Measurements from ENCODE around the gene CBLC. TPM values are rescaled to one million over a fixed set of nuclear protein-coding genes. Genes with fewer than 3 reads are reported as not detected.
"Not testable (repeated sequence)": the region's sequence is repeated elsewhere in the genome, so short reads cannot be mapped to it uniquely, and the experiment has no call there.

CBLC gene
- total RNA-seq, 1 donor from 2014 or later, result 42.2 TPM

DNA sequence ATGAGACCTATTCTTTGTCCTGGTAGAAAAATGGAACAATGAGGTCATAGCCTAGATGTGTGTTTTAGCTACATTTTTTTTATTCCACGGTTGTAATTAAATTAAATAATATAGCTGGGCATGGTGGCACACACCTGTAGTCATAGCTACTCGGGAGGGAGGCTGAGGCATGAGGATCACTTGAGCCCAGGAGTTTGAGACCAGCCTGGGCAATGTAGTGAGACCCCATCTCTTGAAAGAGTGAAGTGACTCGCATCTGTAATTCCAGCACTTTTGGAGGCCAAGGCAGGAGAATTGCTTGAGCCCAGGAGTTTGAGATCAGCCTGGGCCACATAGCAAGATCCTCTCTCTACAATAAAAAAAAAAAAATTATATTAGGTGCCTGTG is 11.7 kb upstream of the CBLC start:
- Histone ChIP-seq H3K27ac (no peak overlapping the region), H3K4me3 (no peak overlapping the region), H3K4me1 (no peaks in the 10 kb centered on the region), H3K27me3 (no peaks in the 10 kb centered on the region), H3K36me3 (peaks cover 0 to 7% of the 10 kb centered on the region in 2 donors), H3K9me3 (no peaks in the 10 kb centered on the region)
- no peak for DNase-seq (ENCODE audit: extremely low spot score in 2 of 2)
- intact Hi-C loops (cut with DNase I), result no loop called here
- TF ChIP-seq POLR2AphosphoS5 (IDR thresholded peaks at IDR 0.05; ENCODE audit: insufficient read depth in 1 of 2, low read depth in 1 of 2) (no peak), CTCF (IDR thresholded peaks at IDR 0.05) (no peak), POLR2A (IDR thresholded peaks at IDR 0.05) (no peak)

DNA sequence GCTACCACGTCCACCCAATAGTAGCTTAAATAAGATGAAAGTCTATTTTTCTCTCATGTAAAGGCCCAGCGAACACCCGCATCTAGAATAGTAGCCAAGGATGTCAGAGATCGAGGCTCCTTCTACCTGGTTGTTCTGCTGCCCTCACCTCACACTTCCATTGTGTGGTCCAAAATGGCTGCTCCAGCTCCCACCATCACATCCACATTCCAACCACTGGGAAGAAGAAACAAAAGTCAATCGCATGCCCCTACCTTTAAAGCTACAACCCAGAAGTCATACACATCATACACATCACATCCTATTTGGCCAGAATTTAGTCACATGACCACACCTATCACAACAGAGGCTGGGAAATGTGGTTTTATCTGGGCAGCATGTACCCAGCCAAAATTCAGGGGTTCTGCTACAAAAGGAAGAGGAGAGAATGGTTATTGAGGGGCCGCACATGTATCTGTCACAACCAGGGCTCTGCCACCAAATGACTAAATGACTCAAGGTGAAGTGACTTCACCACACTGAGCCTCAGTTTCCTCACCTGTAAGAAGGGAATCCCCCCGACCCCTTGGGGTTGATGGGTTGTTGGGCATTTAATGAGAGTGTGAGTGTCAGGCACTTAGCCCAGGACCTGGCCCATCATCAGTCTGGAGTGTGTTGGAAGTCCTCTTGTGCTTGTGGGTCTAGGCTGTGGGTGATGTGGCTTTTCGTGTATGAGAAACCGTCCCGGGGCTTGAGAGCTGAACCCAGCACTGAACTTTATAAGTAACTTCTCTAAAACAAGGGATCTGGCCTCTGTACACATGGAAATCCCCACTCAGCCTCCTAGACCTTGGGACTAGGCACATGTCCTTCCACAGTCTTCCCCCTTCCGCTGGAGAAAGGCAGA is 10.2 kb upstream of the CBLC start:
- Histone ChIP-seq H3K9me3 (no peaks in the 10 kb centered on the region), H3K4me3 (no peak overlapping the region), H3K4me1 (no peaks in the 10 kb centered on the region), H3K27me3 (no peaks in the 10 kb centered on the region), H3K36me3 (no peaks in the 10 kb centered on the region), H3K27ac (no peak overlapping the region)
- TF ChIP-seq CTCF (IDR thresholded peaks at IDR 0.05), result no peak
- TF ChIP-seq POLR2A (IDR thresholded peaks at IDR 0.05), result no peak
- no peak for TF ChIP-seq POLR2AphosphoS5 (IDR thresholded peaks at IDR 0.05; ENCODE audit: insufficient read depth in 1 of 2, low read depth in 1 of 2)
- intact Hi-C loops (cut with DNase I), result no loop called here
- no peak for DNase-seq (ENCODE audit: extremely low spot score in 2 of 2)

- peak overlapping the region; percentile 17 for H3K27ac ChIP-seq
- H3K4me3 ChIP-seq, result no peak overlapping the region
- H3K4me1 ChIP-seq, result peaks cover 8% of the 10 kb centered on the region
- no peaks in the 10 kb centered on the region for H3K27me3 ChIP-seq
- intact Hi-C loops (cut with DNase I), result loop anchor here (2.0 kb wide), 1 partner anchor 46 kb away; no protein-coding TSS in a partner anchor
- TF ChIP-seq POLR2AphosphoS5 (IDR thresholded peaks at IDR 0.05; ENCODE audit: insufficient read depth in 1 of 2, low read depth in 1 of 2) (peak; percentile 39 to 54), POLR2A (IDR thresholded peaks at IDR 0.05) (no peak), CTCF (IDR thresholded peaks at IDR 0.05) (peak; percentile 86 to 91 (median 90))
- H3K36me3 ChIP-seq, result no peaks in the 10 kb centered on the region
- DNase-seq (ENCODE audit: extremely low spot score in 2 of 2), result peak in 1 of 2 donors; percentile 93
- no peaks in the 10 kb centered on the region for H3K9me3 ChIP-seq
Measured at GRCh38 chr19:44770550-44771257, 7.0 kb upstream of the CBLC start.

DNA sequence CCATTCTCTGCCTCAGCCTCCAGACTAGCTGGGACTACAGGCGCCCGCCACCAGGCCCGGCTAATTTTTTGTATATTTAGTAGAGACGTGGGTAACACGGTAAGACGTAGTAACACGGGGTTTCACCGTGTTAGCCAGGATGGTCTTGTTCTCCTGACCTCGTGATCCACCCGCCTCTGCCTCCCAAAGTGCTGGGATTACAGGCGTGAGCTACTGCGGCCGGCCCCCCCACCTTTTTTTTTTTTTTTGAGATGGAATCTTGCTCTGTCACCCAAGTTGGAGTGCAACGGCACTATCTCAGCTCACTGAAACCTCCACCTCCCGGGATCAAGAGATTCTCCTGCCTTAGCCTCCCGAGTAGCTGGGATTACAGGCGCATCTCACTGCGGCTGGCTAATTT is 5.5 kb upstream of the CBLC start:
- intact Hi-C loops (cut with DNase I); H3K9me3 ChIP-seq; H3K36me3 ChIP-seq; H3K27me3 ChIP-seq; DNase-seq (ENCODE audit: extremely low spot score in 2 of 2); H3K4me1 ChIP-seq; H3K4me3 ChIP-seq; H3K27ac ChIP-seq: not testable (repeated sequence)

DNA sequence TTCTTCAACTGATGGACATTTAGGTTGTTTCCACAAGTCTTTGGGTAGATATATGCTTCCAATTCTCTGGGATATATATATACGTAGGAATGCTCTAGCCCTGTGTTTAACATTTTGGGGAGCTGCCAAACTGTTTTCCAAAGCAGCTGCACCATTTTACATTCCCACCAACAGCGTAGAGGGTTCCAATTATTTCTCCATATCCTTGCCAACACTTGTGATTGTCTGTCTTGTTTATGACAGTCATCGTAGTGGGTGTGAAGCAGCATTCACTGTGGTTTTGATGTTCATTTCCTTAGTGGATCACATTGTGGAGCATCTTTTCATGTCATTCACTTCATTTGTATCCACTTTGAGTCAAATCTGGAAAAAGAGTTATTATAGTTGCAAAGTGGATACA is 4.7 kb upstream of the CBLC start:
- H3K27ac ChIP-seq, result no peak overlapping the region
- peaks cover 8% of the 10 kb centered on the region for H3K4me1 ChIP-seq
- no peaks in the 10 kb centered on the region for H3K27me3 ChIP-seq
- intact Hi-C loops (cut with DNase I), result no loop called here
- DNase-seq (ENCODE audit: extremely low spot score in 2 of 2), result no peak
- TF ChIP-seq POLR2A (IDR thresholded peaks at IDR 0.05), result no peak
- no peak for TF ChIP-seq CTCF (IDR thresholded peaks at IDR 0.05)
- TF ChIP-seq POLR2AphosphoS5 (IDR thresholded peaks at IDR 0.05; ENCODE audit: insufficient read depth in 1 of 2, low read depth in 1 of 2), result no peak
- H3K9me3 ChIP-seq, result no peaks in the 10 kb centered on the region
- H3K4me3 ChIP-seq, result no peak overlapping the region
- no peaks in the 10 kb centered on the region for H3K36me3 ChIP-seq
